Measurements from ENCODE around the gene GADD45A. TPM values are rescaled to one million over a fixed set of nuclear protein-coding genes. Genes with fewer than 3 reads are reported as not detected.

GADD45A gene
- polyA plus RNA-seq, 1 of the 3 experiments (the other 2 are of a cell fraction), result 164 TPM

DNA sequence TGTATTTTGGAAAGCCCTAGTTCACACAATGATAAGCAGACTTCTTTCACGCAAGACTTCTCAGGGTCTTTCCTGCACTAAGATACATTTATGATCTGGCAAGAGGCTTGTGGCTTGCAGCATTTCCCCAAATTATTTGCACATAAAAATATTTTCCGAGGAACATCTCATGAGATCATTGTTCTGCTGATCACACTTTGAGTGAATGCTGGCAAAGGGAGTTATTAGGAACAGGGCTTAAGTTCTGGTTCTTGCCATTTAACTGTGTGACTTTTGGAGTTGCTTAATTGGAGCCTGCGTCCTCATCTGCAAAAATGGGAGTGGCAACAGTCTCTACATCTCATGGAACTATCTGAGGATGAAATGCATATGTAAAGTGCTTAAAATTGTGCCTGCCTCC lies 50.2 kb downstream of the GADD45A start:
- no peak for DNase-seq
- Histone ChIP-seq H3K79me2 (ENCODE audit: insufficient read depth) (peaks cover 82% of the 10 kb centered on the region), H3K27me3 (ENCODE audit: insufficient read depth) (no peaks in the 10 kb centered on the region), H3K4me1 (ENCODE audit: control insufficient read depth in 1 of 2, insufficient read depth in 2 of 2, low read depth in 1 of 2, low read length in 1 of 2) (peaks cover 15 to 43% of the 10 kb centered on the region in 2 experiments; a peak in 3 of 4 replicates), H3K4me3 (ENCODE audit: low read depth in 2 of 2, low read length in 1 of 2) (no peak overlapping the region; a peak in 1 of 4 replicates), H3K27ac (ENCODE audit: low read depth in 2 of 2, low read length in 1 of 2) (peak overlapping the region; percentile 82 to 99; a peak in 3 of 4 replicates), H3F3A (replicated peaks; ENCODE audit: insufficient read depth) (peaks cover 25% of the 10 kb centered on the region), H2AFZ (ENCODE audit: low read depth) (no peak overlapping the region), H3K9me3 (no peaks in the 10 kb centered on the region), H3K4me2 (peak overlapping the region; percentile 80; the same call in 1 of the 2 replicates), H3K9me2 (no peaks in the 10 kb centered on the region), H4K20me1 (ENCODE audit: insufficient read depth) (no peaks in the 10 kb centered on the region), H3K36me3 (replicated peaks in 1 of 2; ENCODE audit: control insufficient read depth in 1 of 2, insufficient read depth in 2 of 2, low read length in 1 of 2) (no peaks in the 10 kb centered on the region), H3K9ac (peak overlapping the region; percentile 56; the same call in 1 of the 2 replicates)
- ChIA-PET POLR2A (no interaction called here), CTCF (interaction anchor here (1.0 kb wide), 1 partner anchor 174 kb away, joined by 3 read pairs; no protein-coding TSS in a partner anchor)
- TF ChIP-seq, protein P1, sequence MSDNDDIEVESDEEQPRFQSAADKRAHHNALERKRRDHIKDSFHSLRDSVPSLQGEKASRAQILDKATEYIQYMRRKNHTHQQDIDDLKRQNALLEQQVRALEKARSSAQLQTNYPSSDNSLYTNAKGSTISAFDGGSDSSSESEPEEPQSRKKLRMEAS (IDR thresholded peaks at IDR 0.05; ENCODE audit: low read depth), result no peak
- TF ChIP-seq TAF1 (IDR thresholded peaks at IDR 0.05; ENCODE audit: borderline replicate concordance, low read depth, low read length) (no peak), EZH2phosphoT487 (IDR thresholded peaks at IDR 0.05; ENCODE audit: borderline replicate concordance, low read depth) (no peak), RCOR1 (IDR thresholded peaks at IDR 0.05; ENCODE audit: low read length) (no peak), CHD2 (IDR thresholded peaks at IDR 0.05; ENCODE audit: low read length, partially characterized antibody) (no peak), JUND (IDR thresholded peaks at IDR 0.05) (no peak), GATA2 (CRISPR knock-in tag; IDR thresholded peaks at IDR 0.05) (no peak), FOSL2 (IDR thresholded peaks at IDR 0.05; ENCODE audit: borderline replicate concordance, low read depth) (no peak), MEF2A (IDR thresholded peaks at IDR 0.05; ENCODE audit: borderline replicate concordance, low read depth) (no peak), YY1 (IDR thresholded peaks at IDR 0.05; ENCODE audit: low read depth) (no peak)
- TF ChIP-seq, protein P2, sequence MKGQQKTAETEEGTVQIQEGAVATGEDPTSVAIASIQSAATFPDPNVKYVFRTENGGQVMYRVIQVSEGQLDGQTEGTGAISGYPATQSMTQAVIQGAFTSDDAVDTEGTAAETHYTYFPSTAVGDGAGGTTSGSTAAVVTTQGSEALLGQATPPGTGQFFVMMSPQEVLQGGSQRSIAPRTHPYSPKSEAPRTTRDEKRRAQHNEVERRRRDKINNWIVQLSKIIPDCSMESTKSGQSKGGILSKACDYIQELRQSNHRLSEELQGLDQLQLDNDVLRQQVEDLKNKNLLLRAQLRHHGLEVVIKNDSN (IDR thresholded peaks at IDR 0.05; ENCODE audit: borderline replicate concordance, low read depth), result no peak
- TF ChIP-seq, protein P3, sequence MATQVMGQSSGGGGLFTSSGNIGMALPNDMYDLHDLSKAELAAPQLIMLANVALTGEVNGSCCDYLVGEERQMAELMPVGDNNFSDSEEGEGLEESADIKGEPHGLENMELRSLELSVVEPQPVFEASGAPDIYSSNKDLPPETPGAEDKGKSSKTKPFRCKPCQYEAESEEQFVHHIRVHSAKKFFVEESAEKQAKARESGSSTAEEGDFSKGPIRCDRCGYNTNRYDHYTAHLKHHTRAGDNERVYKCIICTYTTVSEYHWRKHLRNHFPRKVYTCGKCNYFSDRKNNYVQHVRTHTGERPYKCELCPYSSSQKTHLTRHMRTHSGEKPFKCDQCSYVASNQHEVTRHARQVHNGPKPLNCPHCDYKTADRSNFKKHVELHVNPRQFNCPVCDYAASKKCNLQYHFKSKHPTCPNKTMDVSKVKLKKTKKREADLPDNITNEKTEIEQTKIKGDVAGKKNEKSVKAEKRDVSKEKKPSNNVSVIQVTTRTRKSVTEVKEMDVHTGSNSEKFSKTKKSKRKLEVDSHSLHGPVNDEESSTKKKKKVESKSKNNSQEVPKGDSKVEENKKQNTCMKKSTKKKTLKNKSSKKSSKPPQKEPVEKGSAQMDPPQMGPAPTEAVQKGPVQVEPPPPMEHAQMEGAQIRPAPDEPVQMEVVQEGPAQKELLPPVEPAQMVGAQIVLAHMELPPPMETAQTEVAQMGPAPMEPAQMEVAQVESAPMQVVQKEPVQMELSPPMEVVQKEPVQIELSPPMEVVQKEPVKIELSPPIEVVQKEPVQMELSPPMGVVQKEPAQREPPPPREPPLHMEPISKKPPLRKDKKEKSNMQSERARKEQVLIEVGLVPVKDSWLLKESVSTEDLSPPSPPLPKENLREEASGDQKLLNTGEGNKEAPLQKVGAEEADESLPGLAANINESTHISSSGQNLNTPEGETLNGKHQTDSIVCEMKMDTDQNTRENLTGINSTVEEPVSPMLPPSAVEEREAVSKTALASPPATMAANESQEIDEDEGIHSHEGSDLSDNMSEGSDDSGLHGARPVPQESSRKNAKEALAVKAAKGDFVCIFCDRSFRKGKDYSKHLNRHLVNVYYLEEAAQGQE (IDR thresholded peaks at IDR 0.05; ENCODE audit: low read depth, low read length), result no peak
- WGBS (ENCODE audit: low lambda C conversion rate), result 91% methylated on average over 3 of the region's 3 CpGs

All from SK-N-SH (cell line).